Measurements from ENCODE around the gene ABI1.

ABI1 gene

DNA sequence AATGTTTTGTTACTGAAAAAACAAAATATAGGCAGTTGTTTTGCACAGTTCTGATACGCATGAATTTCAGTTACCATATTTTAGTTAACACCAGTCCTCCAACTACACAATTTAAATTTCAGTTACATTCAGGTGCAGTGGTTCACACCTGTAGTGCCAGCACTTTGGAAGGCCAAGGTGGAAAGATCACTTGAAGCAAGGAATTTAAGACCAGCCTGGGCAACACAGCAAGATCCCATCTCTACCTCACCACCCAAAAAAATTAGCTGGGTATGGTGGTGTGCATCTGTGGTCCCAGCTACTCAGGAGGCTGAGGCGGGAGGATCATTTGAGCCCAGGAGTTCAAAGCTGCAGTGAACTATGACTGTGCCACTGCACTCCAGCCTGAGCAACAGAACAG is 45.3 kb downstream of the ABI1 start:
- no peak overlapping the region for H3K4me3 ChIP-seq (ENCODE audit: low read depth, low read length)
- DNase-seq (ENCODE audit: low read depth): no peak
- TF ChIP-seq, protein P1, sequence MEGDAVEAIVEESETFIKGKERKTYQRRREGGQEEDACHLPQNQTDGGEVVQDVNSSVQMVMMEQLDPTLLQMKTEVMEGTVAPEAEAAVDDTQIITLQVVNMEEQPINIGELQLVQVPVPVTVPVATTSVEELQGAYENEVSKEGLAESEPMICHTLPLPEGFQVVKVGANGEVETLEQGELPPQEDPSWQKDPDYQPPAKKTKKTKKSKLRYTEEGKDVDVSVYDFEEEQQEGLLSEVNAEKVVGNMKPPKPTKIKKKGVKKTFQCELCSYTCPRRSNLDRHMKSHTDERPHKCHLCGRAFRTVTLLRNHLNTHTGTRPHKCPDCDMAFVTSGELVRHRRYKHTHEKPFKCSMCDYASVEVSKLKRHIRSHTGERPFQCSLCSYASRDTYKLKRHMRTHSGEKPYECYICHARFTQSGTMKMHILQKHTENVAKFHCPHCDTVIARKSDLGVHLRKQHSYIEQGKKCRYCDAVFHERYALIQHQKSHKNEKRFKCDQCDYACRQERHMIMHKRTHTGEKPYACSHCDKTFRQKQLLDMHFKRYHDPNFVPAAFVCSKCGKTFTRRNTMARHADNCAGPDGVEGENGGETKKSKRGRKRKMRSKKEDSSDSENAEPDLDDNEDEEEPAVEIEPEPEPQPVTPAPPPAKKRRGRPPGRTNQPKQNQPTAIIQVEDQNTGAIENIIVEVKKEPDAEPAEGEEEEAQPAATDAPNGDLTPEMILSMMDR (IDR thresholded peaks at IDR 0.05; ENCODE audit: insufficient read depth, low read depth, low read length, missing control alignments): no peak

DNA sequence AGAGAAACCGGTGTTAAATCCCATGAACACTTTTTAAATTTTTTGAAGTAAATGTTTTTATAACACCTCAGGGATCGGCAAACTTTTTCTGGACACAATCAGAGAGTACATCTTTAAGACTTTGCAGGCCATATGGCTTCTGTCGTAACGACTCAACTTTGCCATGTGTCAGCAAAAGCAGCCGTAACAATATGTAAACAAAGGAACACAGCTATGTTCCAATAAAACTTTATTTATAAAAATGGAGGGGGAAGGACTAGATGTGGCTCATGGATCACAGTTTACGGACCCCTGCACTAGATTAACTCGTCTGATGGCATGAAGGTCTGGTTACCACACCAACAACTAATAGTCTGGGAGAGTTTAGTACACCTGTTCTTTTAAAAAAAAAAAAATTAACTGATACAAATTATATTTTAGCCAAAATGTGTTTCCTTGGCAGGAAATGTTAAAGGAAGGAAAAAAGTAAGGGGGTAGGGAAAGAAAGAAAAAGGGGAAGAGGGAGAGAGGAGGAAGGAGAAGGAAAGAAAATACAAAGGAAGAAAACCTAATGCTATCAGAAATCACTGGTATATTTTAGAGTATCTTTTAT is 50.2 kb downstream of the ABI1 start:
- no peak for DNase-seq (ENCODE audit: low read depth)
- no peak overlapping the region for H3K4me3 ChIP-seq (ENCODE audit: low read depth, low read length)
- TF ChIP-seq, protein P1 (IDR thresholded peaks at IDR 0.05; ENCODE audit: insufficient read depth, low read depth, low read length, missing control alignments): no peak

GRCh38 chr10:26809973-26810372 is 50.8 kb downstream of the ABI1 start:
- H3K4me3 ChIP-seq (ENCODE audit: low read depth, low read length): no peak overlapping the region
- DNase-seq (ENCODE audit: low read depth): no peak
- TF ChIP-seq, protein P1 (IDR thresholded peaks at IDR 0.05; ENCODE audit: insufficient read depth, low read depth, low read length, missing control alignments): no peak

DNA sequence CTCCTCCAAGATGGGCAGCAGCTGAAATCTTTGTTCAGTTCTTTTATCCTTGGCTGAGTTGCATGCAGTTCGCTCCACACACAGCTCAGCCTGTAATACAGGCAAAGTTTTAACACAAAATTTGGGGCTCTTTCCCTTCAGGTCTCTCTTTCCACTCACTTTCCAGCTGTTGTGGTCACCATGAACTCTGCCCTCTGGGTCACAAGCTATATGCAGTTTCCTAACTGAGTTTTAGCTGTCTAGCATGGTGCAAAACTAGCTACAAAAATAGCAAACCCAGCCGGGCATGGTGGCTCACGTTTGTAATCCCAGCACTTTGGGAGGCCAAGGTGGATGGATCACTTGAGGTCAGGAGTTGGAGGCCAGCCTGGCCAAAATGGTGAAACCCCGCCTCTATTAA is 53.2 kb downstream of the ABI1 start:
- TF ChIP-seq, protein P1 (IDR thresholded peaks at IDR 0.05; ENCODE audit: insufficient read depth, low read depth, low read length, missing control alignments): no peak

GRCh38 chr10:26806557-26806956 is 54.2 kb downstream of the ABI1 start:
- no peak overlapping the region for H3K4me3 ChIP-seq (ENCODE audit: low read depth, low read length)
- TF ChIP-seq, protein P1 (IDR thresholded peaks at IDR 0.05; ENCODE audit: insufficient read depth, low read depth, low read length, missing control alignments): no peak
- no peak for DNase-seq (ENCODE audit: low read depth)

More for the DNA sequence above, 53.2 kb downstream of the ABI1 start:
- DNase-seq (ENCODE audit: low read depth): no peak
- no peak overlapping the region for H3K4me3 ChIP-seq (ENCODE audit: low read depth, low read length)

DNA sequence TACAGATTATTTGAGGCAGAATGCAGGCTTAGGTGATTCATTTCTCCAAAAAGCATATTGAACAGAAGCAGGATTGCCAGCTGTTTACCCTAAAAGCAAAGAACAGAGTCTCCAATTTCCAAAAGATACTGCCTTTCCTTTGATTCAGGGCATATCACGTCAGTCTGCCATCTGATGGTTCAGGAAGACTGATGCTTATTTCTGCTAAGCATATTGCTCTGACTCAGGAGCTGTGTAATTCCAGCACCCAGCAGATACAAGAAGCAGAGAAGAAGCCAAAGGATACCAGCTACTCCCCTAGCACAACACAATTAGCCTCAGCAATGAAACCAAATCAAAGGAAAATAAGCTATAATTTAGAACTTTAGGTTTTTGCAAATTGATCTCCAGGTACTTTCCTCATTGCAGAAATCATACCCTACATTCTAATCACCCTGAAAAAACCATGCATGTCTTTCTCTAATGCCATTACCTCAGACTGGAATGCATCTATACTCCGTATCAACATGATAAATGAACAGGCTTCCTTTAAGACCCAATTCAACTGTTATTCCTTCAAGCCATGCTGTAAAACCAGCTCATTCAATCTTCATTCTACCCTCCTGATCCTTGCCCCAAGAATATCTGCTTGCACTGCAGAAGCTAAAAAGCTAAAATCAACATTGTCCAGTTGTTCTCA is 55.1 kb downstream of the ABI1 start:
- no peak for DNase-seq (ENCODE audit: low read depth)
- TF ChIP-seq, protein P1 (IDR thresholded peaks at IDR 0.05; ENCODE audit: insufficient read depth, low read depth, low read length, missing control alignments): no peak
- no peak overlapping the region for H3K4me3 ChIP-seq (ENCODE audit: low read depth, low read length)
